Gastroesophageal sphincter (tissue), 4 donors: Measurements from ENCODE around the gene CDC42. TPM values are rescaled to one million over a fixed set of nuclear protein-coding genes. Genes with fewer than 3 reads are reported as not detected.
A peak's percentile ranks its signal among the peaks of the same experiment; 100 is the strongest.

Experiments
- ATAC-seq: fragments of 150-250 bp; one replicate; pipeline ENCODE4 v1.9.1; 2016; ENCODE audit warnings: mild to moderate bottlenecking, moderate library complexity
- H3K27ac ChIP-seq, 4 donors: fragments of 200-600 bp; sonication (generic) in 3 of 4; 1 replicate in 3 of 4; 2 replicates in 1 of 4; pipeline ENCODE4 v1.5.1; 2016 to 2019
- H3K27me3 ChIP-seq: fragments of 200-600 bp; sonication (generic); one replicate; pipeline ENCODE4 v1.5.1; 2019
- H3K36me3 ChIP-seq, 2 donors: fragments of 200-600 bp; sonication (generic); one replicate each; pipeline ENCODE4 v1.5.1; 2019; ENCODE audit warnings: control low read depth in 1 of 2
- H3K4me1 ChIP-seq, 3 donors: fragments of 200-600 bp; sonication (generic); 1 replicate in 2 of 3; 2 replicates in 1 of 3; pipeline ENCODE4 v1.5.1; 2016 to 2019; ENCODE audit warnings: control low read depth in 2 of 3
- H3K4me3 ChIP-seq, 2 donors: fragments of 200-600 bp; sonication (generic); one replicate each; pipeline ENCODE4 v1.5.1; 2019; ENCODE audit warnings: mild to moderate bottlenecking in 1 of 2, moderate library complexity in 1 of 2
- H3K9me3 ChIP-seq, 3 donors: fragments of 200-600 bp; sonication (generic); one replicate each; pipeline ENCODE4 v1.5.1; 2017 to 2019; ENCODE audit warnings: control low read depth in 2 of 3
- EP300 ChIP-seq: sonication (generic); formaldehyde crosslinking; IDR thresholded peaks from one replicate; pipeline ENCODE4 v1.6.1; 2017; ENCODE audit warnings: antibody characterized with exemption, mild to moderate bottlenecking
- POLR2A ChIP-seq, 2 donors: fragments of 450-650 bp; IDR thresholded peaks; one replicate each; pipeline ENCODE4 v1.6.1; 2017; ENCODE audit warnings: antibody characterized with exemption in 2 of 2, mild to moderate bottlenecking in 2 of 2, moderate library complexity in 1 of 2
- POLR2AphosphoS5 ChIP-seq: sonication (generic); formaldehyde crosslinking; IDR thresholded peaks from one replicate; pipeline ENCODE4 v1.6.1; 2017; ENCODE audit warnings: antibody characterized with exemption
- WGBS, 2 donors: methylation state at CpG; one replicate each; pipeline ENCODE4 v1.1.5; 2018; ENCODE audit warnings: low coverage in 1 of 2; 5-methylcytosine and 5-hydroxymethylcytosine counted together
- total RNA-seq, 4 donors: library from RNA; depleted of rRNA; stranded (reverse); fragments of >200 nt; gene quantifications; one replicate each; pipeline ENCODE4 v1.1.0, GENCODE V29; 2016
- TF ChIP-seq, protein P1 (sequence below), 4 experiments: fragments of 200-600 bp in 2 of 4; fragments of 450-650 bp in 2 of 4; sonication (generic) in 1 of 4; IDR thresholded peaks; one replicate each; pipeline ENCODE4 v1.5.1; 2017 to 2019; ENCODE audit warnings: antibody characterized with exemption in 4 of 4, mild to moderate bottlenecking in 2 of 4, moderate library complexity in 2 of 4

CDC42 gene
- total RNA-seq, 4 donors from 2014 or later, result 190 to 309 (median 205) TPM

DNA sequence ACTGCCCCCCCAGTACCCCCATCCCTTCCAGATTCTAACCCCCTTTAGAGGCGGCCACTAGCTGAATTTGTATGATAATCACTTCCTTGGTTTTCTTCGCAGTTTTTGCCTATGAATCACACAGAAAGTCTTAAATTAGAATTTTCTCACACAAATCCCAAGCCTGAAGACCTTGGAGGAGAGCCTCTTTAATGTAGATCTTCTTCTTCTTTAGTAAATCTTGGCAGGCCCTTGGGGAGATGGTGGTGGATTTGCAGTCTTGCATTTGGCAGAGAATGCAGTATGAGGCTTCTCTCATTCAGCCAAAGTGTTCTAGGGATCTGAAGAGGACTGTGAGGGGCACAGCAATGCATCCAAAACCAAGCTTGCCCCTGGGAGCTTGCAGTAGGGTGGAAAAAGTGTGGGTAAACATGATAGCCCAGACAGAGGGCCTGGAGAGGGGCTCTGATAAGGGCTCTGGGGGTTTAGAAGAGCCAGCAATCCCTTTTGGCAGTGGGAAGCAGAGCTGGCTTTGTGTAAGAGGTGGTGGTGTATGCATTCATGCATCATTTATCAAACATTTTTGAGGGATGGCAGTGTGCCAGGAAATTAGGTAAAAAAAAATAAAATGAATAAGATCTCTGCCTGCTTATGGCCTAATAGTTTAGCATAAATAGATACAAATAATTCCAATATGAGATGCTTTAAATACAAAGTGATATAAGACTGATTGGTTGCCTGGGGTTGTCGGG, 7.7 kb upstream of the CDC42 start:
- Histone ChIP-seq H3K27ac (no peak overlapping the region), H3K4me3 (no peak overlapping the region), H3K4me1 (peaks cover 0 to 7% (median 0%) of the 10 kb centered on the region in 3 donors), H3K36me3 (no peaks in the 10 kb centered on the region), H3K9me3 (no peaks in the 10 kb centered on the region), H3K27me3 (no peaks in the 10 kb centered on the region)
- ATAC-seq, result no peak
- WGBS, 2 donors, result 64 to 79% methylated on average over 2 to 3 of the region's 3 CpGs
- no peak for TF ChIP-seq POLR2AphosphoS5
- TF ChIP-seq EP300, result no peak
- no peak for TF ChIP-seq POLR2A (IDR thresholded peaks at IDR 0.05)

DNA sequence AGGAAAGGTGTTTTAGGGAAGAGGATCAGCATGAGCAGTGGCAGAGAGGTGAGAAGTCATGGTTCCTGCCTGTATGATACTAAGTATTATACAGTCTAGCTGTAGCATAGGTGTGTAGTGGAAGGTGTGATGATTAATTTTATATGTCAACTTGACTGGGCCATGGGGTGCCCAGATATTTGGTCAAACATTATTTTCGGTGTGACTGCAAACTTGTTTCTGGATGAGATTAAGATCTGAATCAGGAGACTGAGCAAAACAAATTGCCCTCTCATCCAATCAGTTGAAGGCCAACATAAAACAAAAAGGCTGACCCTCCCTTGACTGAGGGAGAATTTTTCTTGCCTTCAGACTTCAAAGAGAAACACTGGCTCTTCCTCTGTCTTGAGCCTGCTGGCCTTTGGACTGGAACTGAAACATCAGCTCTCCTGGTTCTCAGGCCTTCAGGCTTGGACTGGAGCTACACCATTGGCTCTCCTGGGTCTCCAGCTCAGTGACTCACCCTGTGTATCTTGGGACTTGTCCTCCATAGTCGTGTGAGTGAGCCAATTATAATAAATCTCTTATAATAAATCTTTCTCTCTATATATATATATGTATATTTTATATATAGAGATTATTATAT, 6.8 kb upstream of the CDC42 start:
- Histone ChIP-seq H3K4me1 (no peaks in the 10 kb centered on the region), H3K4me3 (no peak overlapping the region), H3K9me3 (no peaks in the 10 kb centered on the region), H3K27me3 (no peaks in the 10 kb centered on the region), H3K27ac (no peak overlapping the region), H3K36me3 (no peaks in the 10 kb centered on the region)
- 53 to 75% methylated on average over 2 of the region's 2 CpGs for WGBS, 2 donors
- no peak for TF ChIP-seq EP300
- no peak for ATAC-seq

DNA sequence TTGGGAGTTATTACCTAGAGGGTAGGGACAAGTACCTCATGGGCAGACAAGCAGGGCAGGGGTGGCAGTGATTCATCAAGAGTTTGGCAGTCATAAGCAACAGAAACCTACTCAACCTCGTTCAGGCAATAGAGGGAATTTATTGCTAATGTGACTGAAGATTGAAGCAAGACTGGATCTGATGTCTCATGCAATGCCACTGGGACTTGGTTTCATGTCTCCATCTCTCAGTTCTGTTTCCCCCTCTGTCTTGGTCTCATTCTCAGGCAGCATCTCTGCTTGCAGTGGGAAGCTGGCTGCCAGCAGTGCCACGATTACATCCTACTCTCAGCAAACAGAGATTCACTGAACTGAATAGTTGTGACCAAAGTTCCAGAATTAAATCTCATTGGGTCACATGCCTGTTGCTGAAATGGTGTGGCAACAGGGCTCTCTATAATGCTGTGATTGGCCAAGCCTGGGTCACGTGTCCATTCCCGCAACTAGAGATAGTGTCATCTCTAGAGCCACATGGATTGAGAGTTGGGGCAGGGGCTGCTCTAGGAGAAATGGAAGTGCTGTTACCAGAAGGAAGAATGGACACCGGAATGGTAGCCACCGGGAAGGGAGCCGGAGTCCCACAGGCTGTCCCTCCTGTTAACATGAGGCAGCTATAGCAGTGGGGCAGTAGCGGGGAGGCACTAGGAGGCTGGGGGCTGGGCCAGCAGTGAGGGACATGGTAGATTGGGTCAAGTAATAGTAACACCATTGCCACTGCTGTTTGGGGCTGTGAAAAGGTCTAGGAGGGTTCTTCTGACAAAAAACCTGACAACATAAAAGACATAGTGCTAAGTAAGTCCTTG, 3.9 kb upstream of the CDC42 start:
- H3K36me3 ChIP-seq, result no peaks in the 10 kb centered on the region
- H3K9me3 ChIP-seq, result no peaks in the 10 kb centered on the region
- WGBS, 2 donors, result 54 to 65% methylated on average over 7 of the region's 8 CpGs
- peaks cover 0 to 6% (median 0%) of the 10 kb centered on the region in 3 donors for H3K4me1 ChIP-seq
- H3K4me3 ChIP-seq, result no peak overlapping the region
- TF ChIP-seq EP300, result no peak
- TF ChIP-seq, protein P1, sequence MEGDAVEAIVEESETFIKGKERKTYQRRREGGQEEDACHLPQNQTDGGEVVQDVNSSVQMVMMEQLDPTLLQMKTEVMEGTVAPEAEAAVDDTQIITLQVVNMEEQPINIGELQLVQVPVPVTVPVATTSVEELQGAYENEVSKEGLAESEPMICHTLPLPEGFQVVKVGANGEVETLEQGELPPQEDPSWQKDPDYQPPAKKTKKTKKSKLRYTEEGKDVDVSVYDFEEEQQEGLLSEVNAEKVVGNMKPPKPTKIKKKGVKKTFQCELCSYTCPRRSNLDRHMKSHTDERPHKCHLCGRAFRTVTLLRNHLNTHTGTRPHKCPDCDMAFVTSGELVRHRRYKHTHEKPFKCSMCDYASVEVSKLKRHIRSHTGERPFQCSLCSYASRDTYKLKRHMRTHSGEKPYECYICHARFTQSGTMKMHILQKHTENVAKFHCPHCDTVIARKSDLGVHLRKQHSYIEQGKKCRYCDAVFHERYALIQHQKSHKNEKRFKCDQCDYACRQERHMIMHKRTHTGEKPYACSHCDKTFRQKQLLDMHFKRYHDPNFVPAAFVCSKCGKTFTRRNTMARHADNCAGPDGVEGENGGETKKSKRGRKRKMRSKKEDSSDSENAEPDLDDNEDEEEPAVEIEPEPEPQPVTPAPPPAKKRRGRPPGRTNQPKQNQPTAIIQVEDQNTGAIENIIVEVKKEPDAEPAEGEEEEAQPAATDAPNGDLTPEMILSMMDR (IDR thresholded peaks at IDR 0.05), result no peak
- TF ChIP-seq POLR2AphosphoS5, result no peak
- no peak for TF ChIP-seq POLR2A (IDR thresholded peaks at IDR 0.05)
- H3K27ac ChIP-seq, result no peak overlapping the region
- no peaks in the 10 kb centered on the region for H3K27me3 ChIP-seq
- no peak for ATAC-seq

DNA sequence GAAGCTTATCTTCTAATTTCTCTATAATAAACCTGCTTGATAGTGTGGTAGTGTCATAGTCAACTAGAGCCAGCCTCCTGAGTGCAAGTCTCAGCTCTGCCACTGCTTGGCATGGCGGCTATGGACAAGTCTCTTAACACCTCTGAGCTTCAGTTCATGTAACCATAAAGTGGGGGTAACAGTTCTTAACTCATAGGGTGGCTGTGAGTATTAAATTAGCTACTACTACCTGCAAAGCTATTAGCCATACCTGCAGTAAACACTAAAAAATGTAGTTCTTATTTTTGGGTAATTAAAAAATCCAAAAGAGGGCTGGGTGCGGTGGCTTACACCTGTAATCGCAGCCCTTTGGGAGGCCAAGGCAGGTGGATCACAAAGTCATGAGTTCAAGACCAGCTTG, 2.2 kb upstream of the CDC42 start:
- Histone ChIP-seq H3K4me3 (no peak overlapping the region), H3K4me1 (peaks cover 3 to 20% (median 6%) of the 10 kb centered on the region in 3 donors), H3K36me3 (no peaks in the 10 kb centered on the region), H3K27me3 (no peaks in the 10 kb centered on the region), H3K9me3 (no peaks in the 10 kb centered on the region), H3K27ac (no peak overlapping the region)
- WGBS, 2 donors, result 96 to 100% methylated on average over 2 to 3 of the region's 3 CpGs
- TF ChIP-seq POLR2A (IDR thresholded peaks at IDR 0.05), result no peak
- TF ChIP-seq EP300, result no peak
- TF ChIP-seq, protein P1 (IDR thresholded peaks at IDR 0.05), result no peak
- no peak for TF ChIP-seq POLR2AphosphoS5
- no peak for ATAC-seq

DNA sequence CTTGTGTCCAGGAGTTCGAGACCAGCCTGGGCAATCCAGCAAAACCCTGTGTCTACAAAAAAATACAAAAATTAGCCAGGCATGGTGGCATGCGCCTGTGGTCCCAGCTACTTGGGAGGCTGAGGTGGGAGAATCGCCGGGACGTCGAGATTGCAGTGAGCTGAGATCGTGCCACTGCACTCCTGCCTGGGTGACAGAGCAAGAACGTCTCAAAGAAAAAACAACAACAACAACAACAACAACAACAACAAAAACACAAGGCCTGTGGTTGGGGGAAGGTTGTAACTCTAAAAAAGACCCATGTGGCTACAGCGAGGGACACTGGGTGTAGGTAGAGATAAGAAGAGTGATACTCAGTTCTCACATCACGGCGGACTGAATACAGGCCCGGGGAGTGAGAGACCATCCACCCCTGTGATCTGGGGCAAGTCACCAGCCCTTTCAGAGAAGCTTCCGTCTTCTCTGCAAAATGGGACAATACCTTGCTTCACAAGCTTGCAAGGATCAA, 848 bp upstream of the CDC42 start:
- WGBS, 2 donors, result 86 to 90% methylated on average over 2 to 11 of the region's 13 CpGs
- H3K27ac ChIP-seq, result no peak overlapping the region
- H3K4me3 ChIP-seq, result peak overlapping the region in 1 of 2 donors; percentile 100
- ATAC-seq, result no peak
- no peaks in the 10 kb centered on the region for H3K27me3 ChIP-seq
- H3K9me3 ChIP-seq, result no peaks in the 10 kb centered on the region
- peaks cover 3 to 34% (median 19%) of the 10 kb centered on the region in 3 donors for H3K4me1 ChIP-seq
- H3K36me3 ChIP-seq, result no peaks in the 10 kb centered on the region
- TF ChIP-seq POLR2A (IDR thresholded peaks at IDR 0.05) (no peak), POLR2AphosphoS5 (no peak), EP300 (no peak)
- TF ChIP-seq, protein P1 (IDR thresholded peaks at IDR 0.05), result no peak
